Uterus (tissue), 4 donors: ENCODE results near the gene COL4A1. TPM values are rescaled to one million over a fixed set of nuclear protein-coding genes. Genes with fewer than 3 reads are reported as not detected.
"Not testable (repeated sequence)": the region's sequence is repeated elsewhere in the genome, so short reads cannot be mapped to it uniquely, and the experiment has no call there.

Source experiments
- DNase-seq, 2 donors: peaks; one replicate each; pipeline ENCODE4 v3.0.0-alpha.2; 2019 to 2020
- H3K27ac ChIP-seq, 2 donors: fragments of 200-600 bp; sonication (generic); 1 replicate in 1 of 2; 2 replicates in 1 of 2; pipeline ENCODE4 v1.5.1; 2016 to 2018
- H3K27me3 ChIP-seq, 2 donors: fragments of 200-600 bp; sonication (generic); one replicate each; pipeline ENCODE4 v1.5.1; 2018 to 2019; ENCODE audit warnings: control low read depth in 1 of 2
- H3K36me3 ChIP-seq, 2 donors: fragments of 200-600 bp; sonication (generic); one replicate each; pipeline ENCODE4 v1.5.1; 2019; ENCODE audit warnings: control low read depth in 1 of 2
- H3K4me1 ChIP-seq, 2 donors: fragments of 200-600 bp; sonication (generic); one replicate each; pipeline ENCODE4 v1.5.1; 2018 to 2019; ENCODE audit warnings: control low read depth in 1 of 2
- H3K4me3 ChIP-seq, 2 donors: fragments of 200-600 bp; sonication (generic); 1 replicate in 1 of 2; 2 replicates in 1 of 2; pipeline ENCODE4 v1.5.1; 2018 to 2019; ENCODE audit warnings: mild to moderate bottlenecking in 1 of 2
- H3K9me3 ChIP-seq, 2 donors: fragments of 200-600 bp; sonication (generic); one replicate each; pipeline ENCODE4 v1.5.1; 2019; ENCODE audit warnings: control low read depth in 1 of 2
- POLR2A ChIP-seq, 2 donors: fragments of 450-650 bp; IDR thresholded peaks; one replicate each; pipeline ENCODE4 v1.6.1; 2016; ENCODE audit warnings: antibody characterized with exemption in 2 of 2, mild to moderate bottlenecking in 1 of 2, moderate library complexity in 1 of 2
- intact Hi-C: fragments of 100-400 bp; cut with DNase I; formaldehyde crosslinking; loops from one replicate; pipeline ENCODE4 v1.15.1; 2023; ENCODE audit warnings: low total_unique reads
- total RNA-seq, 4 donors: library from RNA; depleted of rRNA in 3 of 4; stranded (reverse); fragments of >200 nt in 3 of 4; gene quantifications; one replicate each; pipeline versions ENCODE4 v1.1.0 to v1.2.4, GENCODE V29; 2014 to 2023
- TF ChIP-seq, protein P1 (sequence below), 4 experiments: fragments of 200-600 bp in 2 of 4; fragments of 450-650 bp in 2 of 4; sonication (generic) in 2 of 4; IDR thresholded peaks; one replicate each; pipeline ENCODE4 v1.5.1; 2016 to 2019; ENCODE audit warnings: antibody characterized with exemption in 4 of 4, mild to moderate bottlenecking in 2 of 4, moderate library complexity in 1 of 4
- donor health status: DM: yes; HTN: yes; CAD: no.

COL4A1 gene
- total RNA-seq, 4 donors from 2014 or later, result 164 to 737 (median 209) TPM

DNA sequence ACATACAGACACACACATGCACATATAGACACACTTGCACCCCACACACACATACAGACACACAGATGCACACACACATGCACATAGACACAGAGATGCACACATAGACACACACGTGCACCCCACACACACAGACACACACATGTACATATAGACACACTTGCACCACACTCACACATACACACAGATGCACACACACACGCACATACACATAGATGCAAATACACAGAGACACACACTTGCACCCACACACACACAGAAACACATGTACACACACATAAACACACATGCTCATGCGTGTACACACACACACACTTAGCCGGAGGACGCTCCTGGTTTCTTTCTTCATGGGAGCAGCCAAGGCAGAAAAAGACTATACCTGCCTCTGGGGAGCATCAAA, 10.1 kb upstream of the COL4A1 start:
- Histone ChIP-seq H3K36me3 (no peaks in the 10 kb centered on the region), H3K27ac (no peak overlapping the region), H3K4me3 (no peak overlapping the region), H3K9me3 (no peaks in the 10 kb centered on the region), H3K4me1 (peaks cover 0 to 2% of the 10 kb centered on the region in 2 donors), H3K27me3 (no peaks in the 10 kb centered on the region)
- TF ChIP-seq, protein P1, sequence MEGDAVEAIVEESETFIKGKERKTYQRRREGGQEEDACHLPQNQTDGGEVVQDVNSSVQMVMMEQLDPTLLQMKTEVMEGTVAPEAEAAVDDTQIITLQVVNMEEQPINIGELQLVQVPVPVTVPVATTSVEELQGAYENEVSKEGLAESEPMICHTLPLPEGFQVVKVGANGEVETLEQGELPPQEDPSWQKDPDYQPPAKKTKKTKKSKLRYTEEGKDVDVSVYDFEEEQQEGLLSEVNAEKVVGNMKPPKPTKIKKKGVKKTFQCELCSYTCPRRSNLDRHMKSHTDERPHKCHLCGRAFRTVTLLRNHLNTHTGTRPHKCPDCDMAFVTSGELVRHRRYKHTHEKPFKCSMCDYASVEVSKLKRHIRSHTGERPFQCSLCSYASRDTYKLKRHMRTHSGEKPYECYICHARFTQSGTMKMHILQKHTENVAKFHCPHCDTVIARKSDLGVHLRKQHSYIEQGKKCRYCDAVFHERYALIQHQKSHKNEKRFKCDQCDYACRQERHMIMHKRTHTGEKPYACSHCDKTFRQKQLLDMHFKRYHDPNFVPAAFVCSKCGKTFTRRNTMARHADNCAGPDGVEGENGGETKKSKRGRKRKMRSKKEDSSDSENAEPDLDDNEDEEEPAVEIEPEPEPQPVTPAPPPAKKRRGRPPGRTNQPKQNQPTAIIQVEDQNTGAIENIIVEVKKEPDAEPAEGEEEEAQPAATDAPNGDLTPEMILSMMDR (IDR thresholded peaks at IDR 0.05), result no peak
- no peak for TF ChIP-seq POLR2A (IDR thresholded peaks at IDR 0.05)
- no peak for DNase-seq
- intact Hi-C loops, result no loop called here

DNA sequence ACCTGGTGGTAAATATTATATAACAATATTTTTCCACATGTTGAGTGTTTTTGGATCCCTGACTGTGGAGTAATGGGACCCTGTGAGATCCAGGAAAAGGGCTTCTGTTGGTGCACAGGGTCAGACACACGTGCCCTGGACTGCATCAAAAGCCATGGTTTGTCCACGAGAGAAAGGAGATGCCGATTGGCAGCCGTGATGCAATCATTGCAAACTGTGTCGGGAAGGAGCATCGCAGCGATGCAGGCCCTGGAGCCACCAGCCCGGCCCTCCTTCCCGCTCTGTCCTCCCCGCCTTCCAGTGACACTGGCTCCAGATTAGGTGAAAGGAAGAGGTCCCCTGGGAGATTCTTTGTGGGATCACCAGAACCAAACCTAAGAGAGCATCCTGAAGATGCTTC, 9.2 kb upstream of the COL4A1 start:
- Histone ChIP-seq H3K4me3 (no peak overlapping the region), H3K36me3 (no peaks in the 10 kb centered on the region), H3K9me3 (no peaks in the 10 kb centered on the region), H3K27me3 (no peaks in the 10 kb centered on the region), H3K27ac (peak overlapping the region; percentile 48 to 61), H3K4me1 (peaks cover 0 to 11% of the 10 kb centered on the region in 2 donors)
- no peak for DNase-seq
- TF ChIP-seq, protein P1 (IDR thresholded peaks at IDR 0.05), result no peak
- no peak for TF ChIP-seq POLR2A (IDR thresholded peaks at IDR 0.05)
- intact Hi-C loops, result no loop called here

DNA sequence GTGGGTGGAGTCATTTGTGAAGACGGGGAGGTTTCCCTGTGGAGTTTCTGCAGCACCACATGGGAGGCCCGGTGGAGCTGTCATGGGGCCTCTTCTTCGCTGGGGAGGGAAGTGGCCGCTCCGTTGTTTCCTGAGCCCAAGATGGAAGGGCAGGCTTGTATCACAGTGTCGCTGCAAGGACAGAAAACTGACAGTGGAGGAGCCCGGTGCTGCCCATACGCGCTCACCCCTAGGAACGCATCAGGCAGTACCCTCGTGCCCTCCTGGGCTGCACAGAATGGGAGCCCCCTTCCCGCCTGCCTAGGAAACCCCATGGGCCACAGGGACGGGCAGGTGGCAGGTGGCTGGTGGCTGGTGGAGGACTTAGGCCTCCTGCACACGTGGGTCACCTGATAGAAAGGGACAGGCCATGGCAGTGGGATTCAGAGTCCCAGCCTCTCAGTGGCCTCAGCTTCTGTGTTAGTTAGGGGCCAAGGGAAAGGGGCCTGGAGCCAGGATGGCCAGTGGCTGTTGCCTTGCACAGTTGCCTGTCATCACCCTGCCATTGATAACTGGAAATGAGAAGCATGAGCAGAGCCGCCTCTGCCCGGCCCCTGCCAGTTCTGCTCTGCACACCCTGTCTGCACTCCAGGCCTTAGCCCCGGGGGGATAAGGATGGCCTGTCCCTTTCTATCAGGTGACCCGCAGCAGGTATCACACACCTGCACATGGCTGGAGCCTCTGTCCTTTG, 7.7 kb upstream of the COL4A1 start:
- Histone ChIP-seq H3K9me3 (no peaks in the 10 kb centered on the region), H3K4me1 (peaks cover 0 to 17% of the 10 kb centered on the region in 2 donors), H3K27ac (peak overlapping the region; percentile 48 to 61), H3K27me3 (no peaks in the 10 kb centered on the region), H3K4me3 (no peak overlapping the region), H3K36me3 (no peaks in the 10 kb centered on the region)
- intact Hi-C loops, result no loop called here
- DNase-seq, result no peak
- TF ChIP-seq, protein P1 (IDR thresholded peaks at IDR 0.05), result no peak

DNA sequence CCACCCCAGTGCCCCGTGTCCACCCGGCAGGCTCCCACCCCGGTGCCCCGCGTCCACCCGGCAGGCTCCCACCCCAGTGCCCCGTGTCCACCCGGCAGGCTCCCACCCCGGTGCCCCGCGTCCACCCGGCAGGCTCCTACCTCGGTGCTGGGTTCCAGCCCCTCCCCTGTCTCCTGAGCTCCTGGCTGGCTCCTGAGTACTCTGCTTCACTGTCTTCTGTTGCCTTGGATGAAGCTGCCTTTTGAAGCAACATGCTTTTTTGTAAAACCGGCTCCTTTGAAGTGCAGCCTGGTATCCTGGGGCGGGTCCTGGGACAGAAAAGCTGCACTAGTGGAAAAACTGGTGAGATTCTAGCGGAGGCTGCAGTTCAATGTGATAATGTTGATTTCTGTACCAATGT, 6.8 kb upstream of the COL4A1 start:
- H3K4me1 ChIP-seq, result peaks cover 0 to 17% of the 10 kb centered on the region in 2 donors

DNA sequence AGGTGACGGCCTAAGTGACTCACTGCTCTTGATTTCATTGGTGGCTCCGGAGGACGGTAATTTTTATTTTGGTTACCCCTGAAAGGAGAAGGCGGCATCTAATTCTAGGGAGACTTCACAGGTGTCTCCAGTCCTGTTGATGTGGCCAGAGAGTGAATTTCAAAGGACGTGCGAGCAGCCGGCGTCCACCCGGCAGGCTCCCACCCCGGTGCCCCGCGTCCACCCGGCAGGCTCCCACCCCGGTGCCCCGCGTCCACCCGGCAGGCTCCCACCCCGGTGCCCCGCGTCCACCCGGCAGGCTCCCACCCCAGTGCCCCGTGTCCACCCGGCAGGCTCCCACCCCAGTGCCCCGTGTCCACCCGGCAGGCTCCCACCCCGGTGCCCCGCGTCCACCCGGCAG, 6.3 kb upstream of the COL4A1 start:
- H3K4me3 ChIP-seq, intact Hi-C loops: not testable (repeated sequence)
- peak overlapping the region; percentile 99 to 100 for H3K27ac ChIP-seq

More for the DNA sequence above, 6.8 kb upstream of the COL4A1 start:
- intact Hi-C loops, H3K4me3 ChIP-seq, DNase-seq, H3K9me3 ChIP-seq, H3K27me3 ChIP-seq, H3K36me3 ChIP-seq: not testable (repeated sequence)
- H3K27ac ChIP-seq, result peak overlapping the region; percentile 45 to 61

DNA sequence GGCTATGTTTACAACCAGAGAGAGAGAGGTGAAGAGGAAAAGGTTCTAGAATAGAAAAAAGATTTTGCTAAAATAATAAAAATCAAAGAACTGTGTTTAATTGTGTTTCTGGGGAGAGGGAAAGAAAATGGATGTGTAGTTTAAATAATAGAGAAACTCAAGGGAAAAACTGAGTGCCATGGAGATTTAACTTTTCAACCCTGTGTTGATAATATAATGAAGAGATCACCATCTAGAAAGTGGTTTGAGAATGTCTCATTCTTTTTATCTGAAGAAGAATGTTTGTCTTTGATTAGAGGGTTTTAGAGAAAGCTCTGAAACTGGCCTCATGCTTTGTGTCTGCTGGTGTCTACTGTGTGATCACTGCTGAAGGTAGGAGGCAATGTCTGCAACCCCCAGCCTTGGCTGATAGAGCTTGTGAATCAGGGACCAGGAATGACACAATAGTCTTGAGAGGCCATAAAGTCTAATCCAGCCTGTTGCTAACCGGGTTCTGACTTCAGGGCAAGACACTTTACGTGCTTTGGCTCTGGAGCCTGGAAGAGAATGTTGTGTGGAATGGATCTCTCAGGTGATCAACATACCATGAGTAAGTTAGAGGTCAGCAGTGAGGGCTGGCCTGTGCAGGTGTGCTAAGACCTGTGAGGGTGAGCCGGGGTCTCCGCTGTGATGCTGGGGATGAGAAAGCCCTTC, 5.5 kb upstream of the COL4A1 start:
- Histone ChIP-seq H3K4me3 (peak overlapping the region; percentile 7 to 15), H3K27ac (peak overlapping the region; percentile 99 to 100), H3K9me3 (no peaks in the 10 kb centered on the region), H3K4me1 (peaks cover 0 to 17% of the 10 kb centered on the region in 2 donors), H3K27me3 (no peaks in the 10 kb centered on the region), H3K36me3 (no peaks in the 10 kb centered on the region)
- intact Hi-C loops, result no loop called here
- TF ChIP-seq, protein P1 (IDR thresholded peaks at IDR 0.05), result peak in 2 of 4 experiments; percentile 18 to 19
- TF ChIP-seq POLR2A (IDR thresholded peaks at IDR 0.05), result peak in 1 of 2 donors; percentile 38
- peak; percentile 28 to 78 for DNase-seq

More for the DNA sequence above, 6.3 kb upstream of the COL4A1 start:
- DNase-seq, H3K9me3 ChIP-seq, H3K36me3 ChIP-seq, H3K27me3 ChIP-seq: not testable (repeated sequence)
- peaks cover 0 to 17% of the 10 kb centered on the region in 2 donors for H3K4me1 ChIP-seq
